IPS-15b (cell line): Measurements from ENCODE around the gene DNAJB8.

Experiments
- H3K27me3 ChIP-seq: one replicate; pipeline ENCODE4 v1.6.1; 2013; ENCODE audit warnings: low read length; ENCODE audit not compliant: control insufficient read depth, insufficient read depth
- H3K36me3 ChIP-seq: one replicate; pipeline ENCODE4 v1.6.1; 2013; ENCODE audit warnings: low read length; ENCODE audit not compliant: control insufficient read depth, insufficient read depth
- H3K4me1 ChIP-seq: one replicate; pipeline ENCODE4 v1.6.1; 2013; ENCODE audit warnings: mild to moderate bottlenecking, low read length; ENCODE audit not compliant: control insufficient read depth, insufficient read depth
- H3K4me3 ChIP-seq: one replicate; pipeline ENCODE4 v1.5.1; 2013; ENCODE audit warnings: low read depth, low read length
- H3K9ac ChIP-seq: one replicate; pipeline ENCODE4 v1.6.1; 2013; ENCODE audit warnings: low read depth, mild to moderate bottlenecking, low read length
- H3K9me3 ChIP-seq: one replicate; pipeline ENCODE4 v1.6.1; 2013; ENCODE audit warnings: mild to moderate bottlenecking, low read length; ENCODE audit not compliant: control insufficient read depth, insufficient read depth

The DNAJB8 gene

GRCh38 chr3:128469556-128469955 lies 2.9 kb upstream of the DNAJB8 start:
- Histone ChIP-seq H3K27me3 (peaks cover 50% of the 10 kb centered on the region), H3K4me1 (peaks cover 5% of the 10 kb centered on the region), H3K36me3 (no peaks in the 10 kb centered on the region), H3K4me3 (no peak overlapping the region), H3K9ac (no peak overlapping the region), H3K9me3 (no peaks in the 10 kb centered on the region)

- Histone ChIP-seq H3K9me3 (no peaks in the 10 kb centered on the region), H3K4me1 (no peaks in the 10 kb centered on the region), H3K27me3 (peaks cover 45% of the 10 kb centered on the region), H3K9ac (no peak overlapping the region), H3K4me3 (no peak overlapping the region), H3K36me3 (no peaks in the 10 kb centered on the region)
Observed at GRCh38 chr3:128468791-128469527, 2.3 kb upstream of the DNAJB8 start.

- H3K9me3 ChIP-seq: no peaks in the 10 kb centered on the region
- H3K4me1 ChIP-seq: no peaks in the 10 kb centered on the region
- H3K4me3 ChIP-seq: no peak overlapping the region
- no peaks in the 10 kb centered on the region for H3K36me3 ChIP-seq
- peaks cover 39% of the 10 kb centered on the region for H3K27me3 ChIP-seq
- no peak overlapping the region for H3K9ac ChIP-seq
Observed at GRCh38 chr3:128468285-128468790, 1.6 kb upstream of the DNAJB8 start.

GRCh38 chr3:128464702-128465101 lies 2.0 kb downstream of the DNAJB8 start:
- Histone ChIP-seq H3K4me3 (no peak overlapping the region), H3K36me3 (no peaks in the 10 kb centered on the region), H3K9me3 (no peaks in the 10 kb centered on the region), H3K4me1 (no peaks in the 10 kb centered on the region), H3K27me3 (peaks cover 15% of the 10 kb centered on the region), H3K9ac (no peak overlapping the region)

- no peaks in the 10 kb centered on the region for H3K4me1 ChIP-seq
- H3K9me3 ChIP-seq: no peaks in the 10 kb centered on the region
- no peaks in the 10 kb centered on the region for H3K36me3 ChIP-seq
- no peak overlapping the region for H3K4me3 ChIP-seq
- H3K27me3 ChIP-seq: peaks cover 15% of the 10 kb centered on the region
- H3K9ac ChIP-seq: no peak overlapping the region
Observed at GRCh38 chr3:128464188-128464587, 2.5 kb downstream of the DNAJB8 start.

- no peak overlapping the region for H3K9ac ChIP-seq
- H3K27me3 ChIP-seq: peaks cover 15% of the 10 kb centered on the region
- no peaks in the 10 kb centered on the region for H3K4me1 ChIP-seq
- H3K9me3 ChIP-seq: no peaks in the 10 kb centered on the region
- no peaks in the 10 kb centered on the region for H3K36me3 ChIP-seq
- H3K4me3 ChIP-seq: no peak overlapping the region
Observed at GRCh38 chr3:128463771-128464170, 2.9 kb downstream of the DNAJB8 start.

- Histone ChIP-seq H3K4me1 (no peaks in the 10 kb centered on the region), H3K36me3 (no peaks in the 10 kb centered on the region), H3K27me3 (peaks cover 15% of the 10 kb centered on the region), H3K9ac (no peak overlapping the region), H3K4me3 (no peak overlapping the region), H3K9me3 (no peaks in the 10 kb centered on the region)
Observed at GRCh38 chr3:128463354-128463753, 3.3 kb downstream of the DNAJB8 start.

GRCh38 chr3:128462931-128463330 lies 3.8 kb downstream of the DNAJB8 start:
- no peaks in the 10 kb centered on the region for H3K4me1 ChIP-seq
- H3K4me3 ChIP-seq: no peak overlapping the region
- H3K9ac ChIP-seq: no peak overlapping the region
- peaks cover 15% of the 10 kb centered on the region for H3K27me3 ChIP-seq
- no peaks in the 10 kb centered on the region for H3K9me3 ChIP-seq
- no peaks in the 10 kb centered on the region for H3K36me3 ChIP-seq

GRCh38 chr3:128462341-128462910 lies 4.3 kb downstream of the DNAJB8 start:
- H3K36me3 ChIP-seq: no peaks in the 10 kb centered on the region
- peaks cover 15% of the 10 kb centered on the region for H3K27me3 ChIP-seq
- H3K9ac ChIP-seq: no peak overlapping the region
- H3K9me3 ChIP-seq: no peaks in the 10 kb centered on the region
- H3K4me3 ChIP-seq: no peak overlapping the region
- H3K4me1 ChIP-seq: no peaks in the 10 kb centered on the region

- H3K4me3 ChIP-seq: no peak overlapping the region
- H3K9me3 ChIP-seq: no peaks in the 10 kb centered on the region
- no peaks in the 10 kb centered on the region for H3K36me3 ChIP-seq
- no peaks in the 10 kb centered on the region for H3K4me1 ChIP-seq
- H3K9ac ChIP-seq: no peak overlapping the region
- H3K27me3 ChIP-seq: peaks cover 15% of the 10 kb centered on the region
Observed at GRCh38 chr3:128461731-128462130, 5.0 kb downstream of the DNAJB8 start.

- Histone ChIP-seq H3K9me3 (no peaks in the 10 kb centered on the region), H3K4me1 (no peaks in the 10 kb centered on the region), H3K27me3 (peaks cover 7% of the 10 kb centered on the region), H3K36me3 (no peaks in the 10 kb centered on the region), H3K9ac (no peak overlapping the region), H3K4me3 (no peak overlapping the region)
Observed at GRCh38 chr3:128459461-128459820, 7.2 kb downstream of the DNAJB8 start.

- no peaks in the 10 kb centered on the region for H3K4me1 ChIP-seq
- H3K4me3 ChIP-seq: no peak overlapping the region
- no peaks in the 10 kb centered on the region for H3K9me3 ChIP-seq
- no peak overlapping the region for H3K9ac ChIP-seq
- H3K36me3 ChIP-seq: no peaks in the 10 kb centered on the region
- H3K27me3 ChIP-seq: peaks cover 7% of the 10 kb centered on the region
Observed at GRCh38 chr3:128458746-128459460, 7.8 kb downstream of the DNAJB8 start.
